ENCODE data around the gene PMAIP1. TPM values are rescaled to one million over a fixed set of nuclear protein-coding genes. Genes with fewer than 3 reads are reported as not detected.

Gene PMAIP1
- total RNA-seq, 3 donors from 2014 or later, result 1.1 to 7.5 (median 5.3) TPM

DNA sequence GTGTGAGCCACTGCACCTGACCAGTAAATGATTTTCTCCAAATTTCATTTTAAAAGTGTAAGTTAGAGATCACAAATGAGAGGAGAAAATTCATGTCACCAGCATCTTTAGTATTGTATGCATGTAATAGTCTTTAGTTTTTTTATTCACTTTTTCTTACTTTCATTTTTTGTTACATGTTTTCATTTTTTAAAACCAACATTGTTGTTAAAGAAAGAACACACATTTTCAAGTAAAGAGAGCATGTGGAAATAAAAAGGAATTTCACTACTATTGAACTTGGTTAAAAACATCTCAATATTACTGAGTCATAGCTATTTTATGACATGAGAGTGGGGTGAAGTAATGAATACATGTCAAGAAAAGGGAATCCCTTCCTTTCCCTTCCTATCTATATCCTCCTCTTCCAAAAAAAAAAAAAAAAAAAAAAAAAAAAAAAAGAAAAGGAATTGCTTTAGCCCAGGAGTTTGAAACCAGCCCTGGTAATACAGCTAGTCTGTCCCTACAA lies 29.1 kb upstream of the PMAIP1 start:
- H3K36me3 ChIP-seq, result no peaks in the 10 kb centered on the region
- H3K27me3 ChIP-seq, result peaks cover 0 to 4% of the 10 kb centered on the region in 2 donors
- intact Hi-C loops (cut with DNase I; ENCODE audit: low total_unique reads), result no loop called here
- no peaks in the 10 kb centered on the region for H3K9me3 ChIP-seq
- no peaks in the 10 kb centered on the region for H3K4me1 ChIP-seq
- no peak for DNase-seq (ENCODE audit: low spot score in 2 of 2)
- TF ChIP-seq POLR2AphosphoS5 (IDR thresholded peaks at IDR 0.05) (no peak), POLR2A (IDR thresholded peaks at IDR 0.05) (no peak)
- TF ChIP-seq, protein P1, sequence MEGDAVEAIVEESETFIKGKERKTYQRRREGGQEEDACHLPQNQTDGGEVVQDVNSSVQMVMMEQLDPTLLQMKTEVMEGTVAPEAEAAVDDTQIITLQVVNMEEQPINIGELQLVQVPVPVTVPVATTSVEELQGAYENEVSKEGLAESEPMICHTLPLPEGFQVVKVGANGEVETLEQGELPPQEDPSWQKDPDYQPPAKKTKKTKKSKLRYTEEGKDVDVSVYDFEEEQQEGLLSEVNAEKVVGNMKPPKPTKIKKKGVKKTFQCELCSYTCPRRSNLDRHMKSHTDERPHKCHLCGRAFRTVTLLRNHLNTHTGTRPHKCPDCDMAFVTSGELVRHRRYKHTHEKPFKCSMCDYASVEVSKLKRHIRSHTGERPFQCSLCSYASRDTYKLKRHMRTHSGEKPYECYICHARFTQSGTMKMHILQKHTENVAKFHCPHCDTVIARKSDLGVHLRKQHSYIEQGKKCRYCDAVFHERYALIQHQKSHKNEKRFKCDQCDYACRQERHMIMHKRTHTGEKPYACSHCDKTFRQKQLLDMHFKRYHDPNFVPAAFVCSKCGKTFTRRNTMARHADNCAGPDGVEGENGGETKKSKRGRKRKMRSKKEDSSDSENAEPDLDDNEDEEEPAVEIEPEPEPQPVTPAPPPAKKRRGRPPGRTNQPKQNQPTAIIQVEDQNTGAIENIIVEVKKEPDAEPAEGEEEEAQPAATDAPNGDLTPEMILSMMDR (IDR thresholded peaks at IDR 0.05), result no peak
- H3K27ac ChIP-seq, result no peak overlapping the region
- H3K4me3 ChIP-seq, result no peak overlapping the region

DNA sequence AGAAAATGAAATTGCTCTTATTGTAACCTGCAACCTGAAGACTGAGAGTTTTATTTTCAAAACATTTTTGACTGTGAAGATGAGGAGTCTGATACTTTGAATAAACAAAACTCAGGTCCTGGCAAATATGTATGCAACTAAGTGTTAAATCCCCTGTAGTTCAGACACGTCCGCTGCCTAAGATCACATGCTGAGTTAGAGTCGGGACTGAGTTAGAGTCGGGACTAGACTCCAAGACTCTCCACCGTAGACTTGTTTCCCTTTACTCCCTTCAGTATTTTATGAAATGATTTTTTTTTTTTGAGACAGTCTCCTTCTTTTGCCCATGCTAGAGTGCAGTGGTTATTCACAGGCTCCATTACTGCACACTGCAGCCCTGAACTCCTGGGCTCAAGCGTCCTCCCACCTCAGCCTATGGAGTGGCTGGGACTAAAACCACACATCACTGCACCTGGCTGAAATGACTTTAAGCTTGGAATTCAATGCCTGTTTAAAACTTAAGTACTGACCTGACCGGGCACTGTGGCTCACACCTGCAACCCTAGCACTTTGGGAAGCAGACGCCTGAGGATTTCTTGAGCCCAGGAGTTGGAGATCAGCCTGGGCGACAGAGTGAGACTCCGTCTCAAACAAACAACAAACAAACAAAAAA lies 28.0 kb upstream of the PMAIP1 start:
- no peak for DNase-seq (ENCODE audit: low spot score in 2 of 2)
- H3K36me3 ChIP-seq, result no peaks in the 10 kb centered on the region
- no peaks in the 10 kb centered on the region for H3K9me3 ChIP-seq
- no peak overlapping the region for H3K27ac ChIP-seq
- H3K27me3 ChIP-seq, result peaks cover 0 to 4% of the 10 kb centered on the region in 2 donors
- H3K4me1 ChIP-seq, result no peaks in the 10 kb centered on the region
- TF ChIP-seq, protein P1 (IDR thresholded peaks at IDR 0.05), result no peak
- no peak for TF ChIP-seq POLR2A (IDR thresholded peaks at IDR 0.05)
- no peak for TF ChIP-seq POLR2AphosphoS5 (IDR thresholded peaks at IDR 0.05)
- no peak overlapping the region for H3K4me3 ChIP-seq
- intact Hi-C loops (cut with DNase I; ENCODE audit: low total_unique reads), result no loop called here

DNA sequence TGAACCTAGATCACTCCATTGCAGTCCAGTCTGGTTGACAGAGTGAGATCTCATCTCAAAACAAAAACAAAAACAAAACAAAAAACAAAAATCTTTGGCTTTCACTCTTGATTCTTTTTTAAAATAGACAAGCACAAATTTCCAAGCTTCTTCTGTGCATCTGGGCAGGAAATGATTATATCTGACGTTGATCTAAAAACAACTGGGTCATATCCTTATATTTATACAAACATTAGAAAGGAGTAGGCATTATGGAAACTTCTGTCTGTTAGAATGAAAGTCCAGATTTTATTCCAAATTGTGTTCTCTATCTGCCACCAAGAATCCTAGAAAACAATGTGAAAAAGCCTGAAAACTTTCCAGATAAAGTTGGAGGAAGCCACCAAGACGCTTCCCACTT lies 26.2 kb upstream of the PMAIP1 start:
- no peaks in the 10 kb centered on the region for H3K4me1 ChIP-seq
- H3K27me3 ChIP-seq, result peaks cover 0 to 4% of the 10 kb centered on the region in 2 donors
- no peaks in the 10 kb centered on the region for H3K9me3 ChIP-seq
- H3K27ac ChIP-seq, result no peak overlapping the region
- H3K36me3 ChIP-seq, result no peaks in the 10 kb centered on the region
- DNase-seq (ENCODE audit: low spot score in 2 of 2), result no peak
- intact Hi-C loops (cut with DNase I; ENCODE audit: low total_unique reads), result no loop called here
- H3K4me3 ChIP-seq, result no peak overlapping the region
- TF ChIP-seq, protein P1 (IDR thresholded peaks at IDR 0.05), result no peak
- TF ChIP-seq POLR2AphosphoS5 (IDR thresholded peaks at IDR 0.05) (no peak), POLR2A (IDR thresholded peaks at IDR 0.05) (no peak)

DNA sequence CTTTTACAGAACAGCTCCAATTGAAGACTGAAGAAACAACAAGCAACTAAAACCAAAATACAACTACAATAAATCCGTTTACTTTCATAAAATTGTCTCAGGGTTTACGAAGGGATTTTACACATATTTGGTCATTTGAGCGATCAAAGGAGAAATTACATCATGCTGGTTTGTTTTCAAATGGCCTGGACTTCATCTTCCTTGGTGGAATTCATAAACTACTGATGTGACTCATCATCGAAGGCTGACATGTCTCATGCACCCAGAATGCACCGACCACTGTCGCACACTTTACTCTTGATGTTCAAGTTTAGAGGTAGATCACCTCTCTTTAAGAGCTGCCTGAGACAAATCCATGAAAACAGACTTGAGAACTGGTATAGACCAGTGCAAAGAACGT lies 25.6 kb upstream of the PMAIP1 start:
- H3K4me3 ChIP-seq, result no peak overlapping the region
- peaks cover 0 to 4% of the 10 kb centered on the region in 2 donors for H3K27me3 ChIP-seq
- no peaks in the 10 kb centered on the region for H3K36me3 ChIP-seq
- no peak overlapping the region for H3K27ac ChIP-seq
- intact Hi-C loops (cut with DNase I; ENCODE audit: low total_unique reads), result no loop called here
- H3K9me3 ChIP-seq, result no peaks in the 10 kb centered on the region
- no peaks in the 10 kb centered on the region for H3K4me1 ChIP-seq
- TF ChIP-seq, protein P1 (IDR thresholded peaks at IDR 0.05), result no peak
- TF ChIP-seq POLR2AphosphoS5 (IDR thresholded peaks at IDR 0.05), result no peak
- TF ChIP-seq POLR2A (IDR thresholded peaks at IDR 0.05), result no peak
- DNase-seq (ENCODE audit: low spot score in 2 of 2), result no peak

DNA sequence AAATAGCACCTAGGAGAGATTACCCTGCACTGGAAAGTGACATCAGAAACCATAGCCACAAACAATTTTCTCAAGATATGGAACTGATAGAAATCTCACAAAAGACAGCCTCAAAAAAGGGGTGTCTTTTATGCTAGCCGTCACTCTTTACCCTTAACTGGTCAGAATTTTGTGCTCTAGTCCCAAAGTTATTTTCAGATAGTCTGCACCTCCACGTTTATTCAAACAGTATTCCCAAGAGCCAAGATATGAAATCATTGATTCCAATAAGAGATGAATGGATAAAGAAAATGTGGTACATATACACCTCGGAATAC lies 23.5 kb upstream of the PMAIP1 start:
- intact Hi-C loops (cut with DNase I; ENCODE audit: low total_unique reads), result no loop called here
- DNase-seq (ENCODE audit: low spot score in 2 of 2), result no peak
- H3K4me1 ChIP-seq, result no peaks in the 10 kb centered on the region
- no peak overlapping the region for H3K27ac ChIP-seq
- H3K27me3 ChIP-seq, result peaks cover 0 to 4% of the 10 kb centered on the region in 2 donors
- H3K36me3 ChIP-seq, result no peaks in the 10 kb centered on the region
- H3K4me3 ChIP-seq, result no peak overlapping the region
- TF ChIP-seq, protein P1 (IDR thresholded peaks at IDR 0.05), result no peak
- no peak for TF ChIP-seq POLR2AphosphoS5 (IDR thresholded peaks at IDR 0.05)
- TF ChIP-seq POLR2A (IDR thresholded peaks at IDR 0.05), result no peak
- H3K9me3 ChIP-seq, result no peaks in the 10 kb centered on the region
